ENCODE results near the gene NTN1. TPM values are rescaled to one million over a fixed set of nuclear protein-coding genes. Genes with fewer than 3 reads are reported as not detected.
A peak's percentile ranks its signal among the peaks of the same experiment; 100 is the strongest.

The NTN1 gene
- total and polyA plus RNA-seq, 2 of the 13 experiments (the other 11 are each of a cell fraction or from before 2014, with no cell fraction given) = 0.04 to 0.05 TPM

GRCh38 chr17:9116861-9117568, 95.7 kb downstream of the NTN1 start:
- no peak for FAIRE-seq
- intact Hi-C loops (cut with micrococcal nuclease; ENCODE audit: unreplicated experiment) = no loop called here
- no peak overlapping the region for H3K4me3 ChIP-seq (replicated peaks in 1 of 3; ENCODE audit: insufficient read depth in 1 of 3, low read depth in 2 of 3, low read length in 3 of 3)
- H3K36me3 ChIP-seq (replicated peaks in 1 of 2; ENCODE audit: control insufficient read depth in 1 of 2, insufficient read depth in 2 of 2, low read length in 2 of 2) = no peaks in the 10 kb centered on the region
- POLR2A ChIA-PET = no interaction called here
- H2AFZ ChIP-seq (ENCODE audit: low read length) = no peak overlapping the region
- H3K79me2 ChIP-seq (ENCODE audit: insufficient read depth, low read length) = no peaks in the 10 kb centered on the region
- no TSS peak for BruUV-seq (replicated peaks)
- no peaks in the 10 kb centered on the region for H3K9me3 ChIP-seq (ENCODE audit: low read length)
- TF ChIP-seq FOXP1 (IDR thresholded peaks at IDR 0.05) = no peak
- TF ChIP-seq FOXP1 (CRISPR knock-in tag; IDR thresholded peaks at IDR 0.05) = no peak
- no peak for DNase-seq (ENCODE audit: low spot score)
- ATAC-seq = no peak
- 49% methylated on average over 19 of the region's 19 CpGs for WGBS (ENCODE audit: low lambda C conversion rate)
- no peak overlapping the region for H3K4me2 ChIP-seq (ENCODE audit: low read depth, low read length)
- peaks cover 1 to 40% of the 10 kb centered on the region in 2 experiments; a peak in 3 of 5 replicates for H3K27me3 ChIP-seq (ENCODE audit: control insufficient read depth in 1 of 2, insufficient read depth in 2 of 2, low read length in 2 of 2)
- in situ Hi-C loops (cut with HindIII; ENCODE audit: extremely low pct_ligation_motif_present, low pct_unique_long_range_greater_than_20kb) = no loop called here
- no peak overlapping the region for H3K9ac ChIP-seq (ENCODE audit: insufficient read depth, low read depth, low read length)
- CTCF ChIA-PET (ENCODE audit: low intra/inter-chr PET ratio, low total read pairs) = no interaction called here
- H3K4me1 ChIP-seq (ENCODE audit: insufficient read depth, low read length) = peaks cover 12% of the 10 kb centered on the region; the same call in 1 of the 2 replicates
- H3K27ac ChIP-seq (ENCODE audit: extremely low read length, insufficient read depth, low read length) = no peak overlapping the region
- no peaks in the 10 kb centered on the region for H4K20me1 ChIP-seq (ENCODE audit: insufficient read depth, low read length)

- H3K9ac ChIP-seq (ENCODE audit: insufficient read depth, low read depth, low read length) = no peak overlapping the region
- ChIA-PET POLR2A (no interaction called here), CTCF (ENCODE audit: low intra/inter-chr PET ratio, low total read pairs) (no interaction called here)
- FAIRE-seq (no peak), ATAC-seq (no peak), DNase-seq (ENCODE audit: low spot score) (peak; percentile 8)
- no peak overlapping the region for H3K4me3 ChIP-seq (replicated peaks in 1 of 3; ENCODE audit: insufficient read depth in 1 of 3, low read depth in 2 of 3, low read length in 3 of 3)
- peaks cover 1 to 50% of the 10 kb centered on the region in 2 experiments; a peak in 3 of 5 replicates for H3K27me3 ChIP-seq (ENCODE audit: control insufficient read depth in 1 of 2, insufficient read depth in 2 of 2, low read length in 2 of 2)
- TF ChIP-seq ZNF547 (CRISPR knock-in tag; IDR thresholded peaks at IDR 0.05) (no peak), ZNF839 (CRISPR knock-in tag; IDR thresholded peaks at IDR 0.05; ENCODE audit: borderline replicate concordance) (no peak), ZNF788 (CRISPR knock-in tag; IDR thresholded peaks at IDR 0.05; ENCODE audit: borderline replicate concordance) (no peak), XRCC5 (optimal IDR thresholded peaks at IDR 0.05; ENCODE audit: low read length) (peak; percentile 18), ZFP41 (CRISPR knock-in tag; IDR thresholded peaks at IDR 0.05; ENCODE audit: borderline replicate concordance) (no peak), CTCF (CRISPR knock-in tag; IDR thresholded peaks at IDR 0.05) (peak; percentile 18; the same call in 1 of the 2 replicates), MBNL3 (CRISPR knock-in tag; conservative IDR thresholded peaks at IDR 0.05) (no peak), NR0B2 (CRISPR knock-in tag; IDR thresholded peaks at IDR 0.05) (no peak), ZNF30 (CRISPR knock-in tag; IDR thresholded peaks at IDR 0.05) (no peak), THYN1 (CRISPR knock-in tag; IDR thresholded peaks at IDR 0.05; ENCODE audit: borderline replicate concordance, low read depth) (no peak), HDAC6 (IDR thresholded peaks at IDR 0.05; ENCODE audit: low read depth, low read length) (no peak)
- no peaks in the 10 kb centered on the region for H3K9me3 ChIP-seq (ENCODE audit: low read length)
- H3K4me1 ChIP-seq (ENCODE audit: insufficient read depth, low read length) = peaks cover 5% of the 10 kb centered on the region; the same call in 1 of the 2 replicates
- no peaks in the 10 kb centered on the region for H3K36me3 ChIP-seq (replicated peaks in 1 of 2; ENCODE audit: control insufficient read depth in 1 of 2, insufficient read depth in 2 of 2, low read length in 2 of 2)
- no peak overlapping the region for H3K4me2 ChIP-seq (ENCODE audit: low read depth, low read length)
- H3K27ac ChIP-seq (ENCODE audit: extremely low read length, insufficient read depth, low read length) = no peak overlapping the region
- WGBS (ENCODE audit: low lambda C conversion rate) = 19% methylated on average over 5 of the region's 5 CpGs
- no peaks in the 10 kb centered on the region for H4K20me1 ChIP-seq (ENCODE audit: insufficient read depth, low read length)
- no TSS peak for BruUV-seq (replicated peaks)
- H2AFZ ChIP-seq (ENCODE audit: low read length) = no peak overlapping the region
- intact Hi-C loops (cut with micrococcal nuclease; ENCODE audit: unreplicated experiment) = no loop called here
- in situ Hi-C loops (cut with HindIII; ENCODE audit: extremely low pct_ligation_motif_present, low pct_unique_long_range_greater_than_20kb) = no loop called here
- H3K79me2 ChIP-seq (ENCODE audit: insufficient read depth, low read length) = no peaks in the 10 kb centered on the region
Measured at GRCh38 chr17:9120471-9120870, 99.2 kb downstream of the NTN1 start.

Measured in HepG2 (cell line).